Lung (tissue), 12 donors: Measurements from ENCODE around the gene CHFR. TPM values are rescaled to one million over a fixed set of nuclear protein-coding genes. Genes with fewer than 3 reads are reported as not detected.
"Not testable (repeated sequence)": the region's sequence is repeated elsewhere in the genome, so short reads cannot be mapped to it uniquely, and the experiment has no call there.

Experiments used
- ATAC-seq: fragments of 200-7000 bp; cut with Tn5 transposase; one replicate; pipeline ENCODE4 v1.9.1; 2020; ENCODE audit warnings: moderate number of reproducible peaks; ENCODE audit not compliant: insufficient read depth, low FRiP score
- DNase-seq, 3 donors: peaks; one replicate each; pipeline ENCODE4 v3.0.0-alpha.2; 2013 to 2017
- H3K27ac ChIP-seq, 2 donors: one replicate each; pipeline ENCODE4 v1.5.1; 2013; ENCODE audit warnings: mild to moderate bottlenecking in 2 of 2, moderate library complexity in 2 of 2, control low read depth in 1 of 2, inconsistent platforms in 1 of 2, low read depth in 1 of 2, low read length in 1 of 2
- H3K27me3 ChIP-seq, 3 donors: one replicate each; pipeline ENCODE4 v1.5.1; 2013; ENCODE audit warnings: low read length in 2 of 3; ENCODE audit not compliant: control insufficient read depth in 3 of 3, insufficient read depth in 3 of 3
- H3K36me3 ChIP-seq, 4 donors: one replicate each; pipeline ENCODE4 v1.5.1; 2013; ENCODE audit warnings: low read length in 4 of 4, mild to moderate bottlenecking in 1 of 4, moderate library complexity in 1 of 4; ENCODE audit not compliant: control insufficient read depth in 4 of 4, insufficient read depth in 4 of 4
- H3K4me1 ChIP-seq, 5 donors: one replicate each; pipeline ENCODE4 v1.5.1; 2013; ENCODE audit warnings: low read length in 5 of 5, mild to moderate bottlenecking in 2 of 5, moderate library complexity in 1 of 5; ENCODE audit not compliant: control insufficient read depth in 5 of 5, insufficient read depth in 5 of 5
- H3K4me3 ChIP-seq: one replicate; pipeline ENCODE4 v1.5.1; 2013; ENCODE audit warnings: mild to moderate bottlenecking, control low read depth, moderate library complexity
- H3K9ac ChIP-seq, 2 donors: one replicate each; pipeline ENCODE4 v1.5.1; 2013; ENCODE audit warnings: low read length in 2 of 2, control low read depth in 1 of 2; ENCODE audit not compliant: insufficient read depth in 1 of 2
- H3K9me3 ChIP-seq, 4 donors: one replicate each; pipeline ENCODE4 v1.5.1; 2013; ENCODE audit warnings: low read length in 3 of 4, mild to moderate bottlenecking in 1 of 4, moderate library complexity in 1 of 4; ENCODE audit not compliant: control insufficient read depth in 4 of 4, insufficient read depth in 3 of 4
- whole genome bisulfite sequencing, 2 donors: extraction: QIAGEN DNeasy Blood & Tissue Kit; methylation state at CpG; one replicate each; pipeline ENCODE4 v1.1.7; 2013; 5-methylcytosine and 5-hydroxymethylcytosine counted together
- polyA plus RNA-seq, 2 donors: library from polyadenylated mRNA; stranded (reverse); fragments of 200-250 nt; gene quantifications; one replicate each; pipeline ENCODE4 v1.2.1, GENCODE V29; 2013
- total RNA-seq, 2 donors: library from RNA; depleted of rRNA in 1 of 2; stranded (reverse); fragments of >200 nt in 1 of 2; gene quantifications; one replicate each; pipeline ENCODE4 v1.2.1, GENCODE V29; 2014 to 2021
- TF ChIP-seq, protein P1 (sequence below): IDR thresholded peaks from 2 replicates; pipeline ENCODE4 v1.5.1; 2012; ENCODE audit warnings: mild to moderate bottlenecking; ENCODE audit errors: control extremely low read depth, extremely low read depth
- donor health status: control.
- donor health status: control.
- donor health status: Bipolar disorder and iron deficiency.
- donor health status: healthy.
- donor health status: DM: yes; HTN: yes; CAD: no.

CHFR gene
- total and polyA plus RNA-seq, 4 donors = 35.1 to 59.9 (median 40.3) TPM

DNA sequence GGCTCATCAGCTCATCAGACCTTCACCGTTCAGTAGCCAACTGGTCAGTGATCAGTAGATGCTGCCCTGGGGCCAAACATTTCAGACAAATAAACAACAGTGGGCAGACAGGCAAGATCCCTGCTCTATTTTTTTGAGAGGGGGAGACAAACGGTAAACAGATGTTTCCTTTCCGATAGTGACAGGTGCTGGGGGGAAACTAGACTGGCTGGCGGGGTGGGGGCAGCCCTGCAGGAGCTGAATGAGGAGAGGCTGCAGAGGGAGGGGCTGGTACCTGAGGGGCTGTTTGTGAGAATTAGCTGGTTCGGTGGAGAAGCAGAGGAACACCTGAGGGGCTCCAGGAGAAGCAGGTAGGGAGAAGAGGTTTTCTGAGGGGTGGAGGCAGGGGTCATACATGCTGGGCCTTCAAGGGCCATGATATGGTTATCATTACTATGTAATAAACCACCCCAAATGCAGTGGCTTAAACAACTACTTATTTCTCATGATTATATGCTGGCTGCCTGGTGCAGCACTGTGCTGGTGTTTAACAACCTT is 50.5 kb downstream of the CHFR start:
- Histone ChIP-seq H3K27ac (no peak overlapping the region), H3K36me3 (peaks cover 2 to 38% (median 5%) of the 10 kb centered on the region in 4 donors)
- 63 to 66% methylated on average over 5 of the region's 5 CpGs for WGBS, 2 donors

DNA sequence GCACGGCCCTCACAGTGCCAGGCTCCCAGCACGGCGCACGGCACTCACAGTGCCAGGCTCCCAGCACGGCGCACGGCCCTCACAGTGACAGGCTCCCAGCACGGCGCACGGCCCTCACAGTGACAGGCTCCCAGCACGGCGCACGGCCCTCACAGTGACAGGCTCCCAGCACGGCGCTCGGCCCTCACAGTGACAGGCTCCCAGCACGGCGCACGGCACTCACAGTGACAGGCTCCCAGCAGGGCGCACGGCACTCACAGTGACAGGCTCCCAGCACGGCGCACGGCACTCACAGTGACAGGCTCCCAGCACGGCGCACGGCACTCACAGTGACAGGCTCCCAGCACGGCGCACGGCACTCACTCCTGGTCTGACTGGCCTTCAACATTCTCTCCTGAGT is 51.2 kb downstream of the CHFR start:
- Histone ChIP-seq H3K4me1 (peaks cover 0 to 14% (median 7%) of the 10 kb centered on the region in 5 donors), H3K36me3 (peaks cover 0 to 35% (median 4%) of the 10 kb centered on the region in 4 donors)
- 86 to 90% methylated on average over 26 to 30 of the region's 30 CpGs for WGBS, 2 donors
- H3K27me3 ChIP-seq, H3K27ac ChIP-seq, H3K4me3 ChIP-seq, H3K9me3 ChIP-seq, DNase-seq, H3K9ac ChIP-seq, ATAC-seq: not testable (repeated sequence)

More for the DNA sequence above, 50.5 kb downstream of the CHFR start:
- H3K27me3 ChIP-seq = no peaks in the 10 kb centered on the region
- H3K9ac ChIP-seq = peak overlapping the region in 1 of 2 donors; percentile 42
- TF ChIP-seq, protein P1, sequence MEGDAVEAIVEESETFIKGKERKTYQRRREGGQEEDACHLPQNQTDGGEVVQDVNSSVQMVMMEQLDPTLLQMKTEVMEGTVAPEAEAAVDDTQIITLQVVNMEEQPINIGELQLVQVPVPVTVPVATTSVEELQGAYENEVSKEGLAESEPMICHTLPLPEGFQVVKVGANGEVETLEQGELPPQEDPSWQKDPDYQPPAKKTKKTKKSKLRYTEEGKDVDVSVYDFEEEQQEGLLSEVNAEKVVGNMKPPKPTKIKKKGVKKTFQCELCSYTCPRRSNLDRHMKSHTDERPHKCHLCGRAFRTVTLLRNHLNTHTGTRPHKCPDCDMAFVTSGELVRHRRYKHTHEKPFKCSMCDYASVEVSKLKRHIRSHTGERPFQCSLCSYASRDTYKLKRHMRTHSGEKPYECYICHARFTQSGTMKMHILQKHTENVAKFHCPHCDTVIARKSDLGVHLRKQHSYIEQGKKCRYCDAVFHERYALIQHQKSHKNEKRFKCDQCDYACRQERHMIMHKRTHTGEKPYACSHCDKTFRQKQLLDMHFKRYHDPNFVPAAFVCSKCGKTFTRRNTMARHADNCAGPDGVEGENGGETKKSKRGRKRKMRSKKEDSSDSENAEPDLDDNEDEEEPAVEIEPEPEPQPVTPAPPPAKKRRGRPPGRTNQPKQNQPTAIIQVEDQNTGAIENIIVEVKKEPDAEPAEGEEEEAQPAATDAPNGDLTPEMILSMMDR = no peak
- no peak overlapping the region for H3K4me3 ChIP-seq
- H3K9me3 ChIP-seq = no peaks in the 10 kb centered on the region
- H3K4me1 ChIP-seq = peaks cover 0 to 14% (median 7%) of the 10 kb centered on the region in 5 donors
- DNase-seq (no peak), ATAC-seq (no peak)

DNA sequence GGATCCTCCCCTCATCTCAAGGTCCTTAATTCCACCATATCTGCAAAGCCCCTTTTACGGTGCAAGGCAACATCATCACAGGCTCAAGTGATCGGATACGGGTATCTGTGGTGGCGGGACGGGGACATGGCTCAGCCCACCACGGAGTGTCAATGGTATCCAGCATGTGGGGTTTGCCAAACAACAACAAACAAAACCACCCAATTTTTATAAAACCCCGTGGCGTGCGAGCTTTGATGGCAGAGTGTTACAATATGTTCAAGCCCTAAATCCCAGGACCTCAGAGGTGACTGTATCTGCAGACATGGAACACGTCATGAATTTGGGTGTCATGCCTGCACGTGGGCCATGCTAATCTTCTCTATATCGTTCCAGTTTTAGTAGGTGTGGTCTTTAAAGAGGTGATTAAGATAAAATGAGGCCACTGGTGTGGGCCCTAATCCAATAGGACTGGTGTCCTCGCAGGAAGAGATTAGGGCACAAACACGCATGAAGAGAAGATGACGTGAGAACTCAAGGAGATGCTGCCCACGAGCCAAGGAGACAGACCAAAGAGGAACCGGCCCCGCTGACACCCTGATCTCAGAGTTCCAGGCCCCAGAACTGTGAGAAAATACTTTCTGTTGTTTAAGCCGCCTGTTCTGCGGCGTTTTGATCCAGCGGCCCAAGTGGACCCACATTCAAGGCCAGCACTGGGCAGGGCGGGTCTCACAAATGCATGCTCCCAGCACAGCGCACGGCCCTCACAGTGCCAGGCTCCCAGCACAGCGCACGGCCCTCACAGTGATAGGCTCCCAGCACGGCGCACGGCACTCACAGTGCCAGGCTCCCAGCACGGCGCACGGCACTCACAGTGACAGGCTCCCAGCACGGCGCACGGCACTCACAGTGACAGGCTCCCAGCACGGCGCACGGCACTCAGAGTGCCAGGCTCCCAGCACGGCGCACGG is 52.1 kb downstream of the CHFR start:
- WGBS, 2 donors = 91 to 95% methylated on average over 30 to 42 of the region's 42 CpGs
- H3K9ac ChIP-seq = no peak overlapping the region
- H3K27me3 ChIP-seq = no peaks in the 10 kb centered on the region
- ATAC-seq = no peak
- no peak for DNase-seq
- H3K36me3 ChIP-seq = peaks cover 0 to 29% (median 0%) of the 10 kb centered on the region in 4 donors
- no peaks in the 10 kb centered on the region for H3K9me3 ChIP-seq
- TF ChIP-seq, protein P1 = no peak
- H3K27ac ChIP-seq = no peak overlapping the region
- no peak overlapping the region for H3K4me3 ChIP-seq
- peaks cover 0 to 14% (median 7%) of the 10 kb centered on the region in 5 donors for H3K4me1 ChIP-seq

DNA sequence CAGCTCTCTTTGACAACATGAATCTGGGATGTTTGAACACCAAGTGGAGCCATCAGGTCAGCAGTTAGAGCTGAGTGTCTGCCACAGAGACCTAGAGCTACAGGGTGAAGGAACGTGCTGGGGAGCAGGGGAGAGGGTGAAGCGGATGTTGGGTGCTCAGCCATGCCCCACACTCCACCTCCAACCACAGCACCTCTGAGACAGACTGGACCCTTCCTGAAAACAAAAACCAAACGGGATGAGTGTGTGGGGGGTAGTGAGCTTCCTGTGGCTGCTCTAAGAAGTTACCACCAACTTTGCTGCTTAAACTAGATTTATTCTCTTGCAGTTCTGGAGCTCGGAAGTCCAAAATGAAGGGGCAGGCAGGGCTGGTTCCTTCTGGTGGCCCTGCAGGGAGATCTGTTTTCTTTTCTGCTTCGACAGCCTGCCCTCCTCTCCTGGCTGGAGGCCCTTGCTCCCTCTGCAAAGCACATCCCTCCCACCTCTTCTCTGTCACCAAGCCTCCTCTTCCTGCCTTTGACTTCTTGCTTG is 53.2 kb downstream of the CHFR start:
- Histone ChIP-seq H3K9me3 (no peaks in the 10 kb centered on the region), H3K36me3 (peaks cover 0 to 20% (median 0%) of the 10 kb centered on the region in 4 donors), H3K9ac (no peak overlapping the region), H3K4me1 (peaks cover 0 to 14% (median 7%) of the 10 kb centered on the region in 5 donors), H3K27me3 (no peaks in the 10 kb centered on the region), H3K4me3 (no peak overlapping the region), H3K27ac (no peak overlapping the region)
- ATAC-seq (no peak), DNase-seq (no peak)
- WGBS, 2 donors = 67 to 72% methylated on average over 5 of the region's 5 CpGs
- TF ChIP-seq, protein P1 = no peak
